NOMO-1 treated with dmso at 0.1 percent for 144 hours (cell line): ENCODE results near the gene NTF4.

Experiments
- DNase-seq: peaks from one replicate; lab custom pipeline; 2025; ENCODE audit not compliant: unreplicated experiment; lab: John Stamatoyannopoulos, UW

NTF4 gene, protein sequence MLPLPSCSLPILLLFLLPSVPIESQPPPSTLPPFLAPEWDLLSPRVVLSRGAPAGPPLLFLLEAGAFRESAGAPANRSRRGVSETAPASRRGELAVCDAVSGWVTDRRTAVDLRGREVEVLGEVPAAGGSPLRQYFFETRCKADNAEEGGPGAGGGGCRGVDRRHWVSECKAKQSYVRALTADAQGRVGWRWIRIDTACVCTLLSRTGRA

DNA sequence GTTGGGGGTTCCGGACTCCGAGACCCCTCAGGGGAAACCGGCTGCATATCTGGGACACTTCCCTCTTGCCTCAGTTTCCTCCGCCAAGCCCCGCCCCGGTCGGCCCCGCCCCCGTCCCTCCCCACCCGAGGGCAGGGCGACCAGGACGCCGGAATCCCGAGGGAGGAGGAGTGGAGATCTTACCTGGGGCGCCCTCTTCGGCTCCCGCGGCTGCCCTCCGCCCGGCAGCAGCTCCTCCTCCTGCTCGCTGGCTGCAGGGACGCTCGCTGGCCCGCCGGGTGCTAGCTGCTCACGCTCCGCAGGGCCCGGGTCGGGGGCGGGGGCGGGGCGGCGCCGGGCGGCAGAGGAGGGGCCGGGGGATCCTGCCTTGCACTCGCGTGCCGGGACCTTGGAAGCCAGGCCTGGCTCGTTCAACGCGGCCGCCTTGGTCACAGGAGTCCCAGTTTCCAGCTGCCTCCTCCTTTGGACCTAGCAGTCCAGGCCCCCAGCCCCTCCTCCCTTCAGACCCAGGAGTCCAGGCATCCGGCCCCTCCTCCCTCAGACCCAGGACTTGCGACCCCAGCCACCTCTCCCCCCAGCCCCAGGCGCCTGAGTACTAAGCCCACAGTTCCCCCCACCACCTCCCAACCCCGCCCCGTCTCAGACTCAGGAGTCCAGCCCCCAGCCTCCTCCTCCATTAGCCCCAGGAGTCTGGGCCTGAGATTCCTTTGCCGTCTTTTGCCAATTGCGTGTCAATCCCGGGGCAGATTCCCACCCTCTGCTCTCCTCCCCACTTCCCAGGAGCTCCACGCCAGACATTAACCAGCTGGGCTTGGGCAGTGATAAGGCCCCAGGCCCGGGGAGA is at the start of gene NTF4:
Gene NTF4, minus strand, starts transcription at position 51 of the 844 bp plus-strand sequence. CDS start 2,821 bp downstream, outside the sequence.
- no peak for DNase-seq

DNA sequence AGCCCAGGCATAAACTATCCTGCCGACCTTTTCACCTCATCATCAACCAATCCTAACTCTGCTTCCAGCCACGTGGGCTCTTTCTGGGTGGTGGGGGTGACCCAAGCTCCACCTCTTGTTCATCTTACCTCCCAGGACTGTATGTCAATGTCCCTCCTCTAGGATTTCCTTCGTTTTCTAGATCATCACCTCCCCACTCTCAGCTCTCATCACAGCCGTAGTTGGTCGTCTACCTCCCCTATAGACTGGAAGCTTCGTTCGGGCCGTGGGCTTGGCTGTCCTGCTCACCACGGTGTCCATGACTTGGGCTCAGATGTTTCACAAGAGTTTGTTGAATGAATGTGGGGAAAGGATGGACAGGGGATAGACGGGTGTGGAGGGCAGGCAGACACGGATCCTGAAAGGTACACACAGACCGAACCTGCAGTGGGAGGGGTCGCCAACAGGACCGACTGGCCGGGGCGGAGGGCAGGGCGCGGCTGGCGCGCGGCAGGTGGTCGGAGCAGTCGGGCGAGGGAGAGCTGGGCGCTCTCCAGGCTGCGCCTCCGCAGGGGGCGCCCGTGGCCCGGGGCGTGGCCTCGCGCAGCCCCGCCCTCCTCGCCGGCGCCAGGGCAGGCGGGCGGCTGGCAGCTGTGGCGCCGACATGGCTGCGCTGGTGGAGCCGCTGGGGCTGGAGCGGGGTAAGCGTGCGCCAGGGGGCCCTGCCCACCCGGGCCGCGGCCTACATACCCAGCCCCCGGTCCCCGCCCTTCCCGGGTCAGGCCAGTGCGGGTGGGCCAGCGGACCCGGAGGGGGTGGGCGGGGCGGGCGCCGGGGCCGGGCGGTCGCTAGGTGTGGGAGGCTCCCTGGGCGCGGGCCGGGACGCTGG is 49.4 kb upstream of the NTF4 start, which contains the start of gene LIN7B:
Gene LIN7B, plus strand, starts transcription at position 609 of the 868 bp plus-strand sequence. Its CDS starts 35 bp downstream, at position 644.
- DNase-seq, result peak; percentile 52

DNA sequence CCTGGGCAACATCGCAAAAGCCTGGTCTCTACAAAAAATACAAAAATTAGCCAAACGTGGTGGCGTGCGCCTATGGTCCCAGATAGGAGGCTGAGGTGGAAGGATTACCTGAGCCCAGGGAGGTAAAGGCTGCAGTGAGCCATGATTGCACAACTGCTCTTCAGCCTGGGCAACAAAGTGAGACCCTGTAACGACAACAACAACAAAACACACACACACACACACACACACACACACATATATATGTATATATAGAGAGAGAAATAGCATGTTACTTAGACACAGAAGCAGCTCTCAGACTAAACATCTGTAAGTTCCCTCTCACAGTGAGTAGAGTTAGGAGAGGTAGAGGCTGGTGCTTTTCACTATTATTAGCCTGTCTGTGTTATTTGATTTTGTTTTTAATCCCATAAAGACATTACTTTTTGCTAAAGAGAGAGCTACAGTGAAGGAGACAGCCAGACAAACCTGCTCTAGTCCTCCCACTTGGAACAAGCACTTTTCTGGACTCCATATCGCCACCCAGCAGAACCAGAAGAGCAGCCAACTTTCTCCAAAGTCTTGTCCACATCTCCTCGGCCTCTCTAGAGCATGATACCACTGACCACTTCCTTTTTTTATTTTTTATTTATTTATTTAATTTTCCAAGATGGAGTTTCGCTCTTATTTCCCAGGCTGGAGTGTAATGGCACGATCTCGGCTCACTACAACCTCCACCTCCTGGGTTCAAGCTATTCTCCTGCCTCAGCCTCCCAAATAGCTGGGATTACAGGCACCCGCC is 46.8 kb upstream of the NTF4 start:
- no peak for DNase-seq

DNA sequence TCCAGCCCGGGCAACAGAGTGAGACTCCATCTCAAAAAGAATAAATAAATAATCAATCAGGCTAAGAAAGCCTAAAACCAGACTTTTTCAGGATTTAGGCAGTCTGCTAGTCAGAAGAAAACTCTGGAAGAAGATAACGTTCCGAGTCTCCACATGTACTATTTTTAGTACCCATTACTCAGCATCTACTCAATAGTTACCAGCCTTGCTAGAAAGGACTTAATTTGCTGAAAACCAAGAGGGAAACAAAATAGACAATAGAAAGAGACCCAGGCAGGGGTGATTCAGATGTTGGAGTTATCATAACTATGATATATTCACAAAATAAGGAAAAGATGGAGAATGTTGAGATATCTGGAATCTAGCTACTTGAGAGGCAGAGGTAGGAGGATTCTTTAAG is 45.9 kb upstream of the NTF4 start:
- no peak for DNase-seq

DNA sequence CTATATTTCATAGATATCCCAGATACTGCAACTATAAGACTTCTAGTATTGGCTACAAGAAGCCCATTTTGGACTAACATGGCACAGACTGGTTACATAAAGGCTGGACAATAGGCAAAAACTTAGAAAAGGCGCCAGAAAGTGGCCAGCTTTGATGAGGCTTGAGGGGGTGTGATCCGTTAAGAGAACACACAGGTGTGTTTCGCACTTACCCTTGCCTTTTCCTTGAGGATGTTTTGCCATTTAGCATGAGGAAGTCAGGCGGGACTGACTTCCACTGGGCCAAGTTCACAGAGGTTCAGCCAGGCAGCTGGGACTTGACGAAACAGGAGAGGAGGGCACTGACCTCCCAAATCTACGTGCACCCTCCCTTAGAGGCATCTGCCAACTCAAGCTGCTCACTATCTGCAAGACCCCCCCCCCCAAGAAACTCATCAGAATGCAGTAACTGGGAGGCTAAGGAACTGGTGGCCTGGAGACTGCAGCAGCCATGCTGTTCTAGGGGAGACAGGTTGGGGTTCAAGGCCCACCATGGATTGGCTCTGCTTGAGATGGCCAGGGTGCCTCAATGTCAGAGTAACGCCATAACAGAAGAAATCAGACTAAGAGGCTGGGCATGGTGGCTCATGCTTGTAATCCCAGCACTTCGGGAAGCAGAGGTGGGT is 45.1 kb upstream of the NTF4 start:
- DNase-seq, result no peak

DNA sequence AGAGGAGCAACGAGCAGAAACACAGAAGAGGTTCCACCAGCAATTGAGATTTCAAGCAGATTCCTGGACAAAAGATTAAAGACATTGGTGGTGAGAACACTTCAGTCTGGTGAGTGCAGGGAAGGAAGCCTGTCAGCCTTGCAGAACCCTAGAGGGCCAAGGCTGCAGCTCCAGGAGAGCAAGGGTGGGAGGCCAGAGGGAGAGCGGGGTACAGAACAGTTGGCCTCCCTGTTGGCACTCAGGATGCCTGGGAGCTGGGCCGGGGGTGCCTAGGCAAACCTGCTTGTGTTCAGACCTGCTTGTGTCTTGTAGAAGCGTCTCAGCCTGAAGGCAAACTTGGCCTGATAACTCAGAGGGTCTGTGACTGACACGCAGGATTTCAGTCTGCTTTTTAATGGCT is 44.4 kb upstream of the NTF4 start:
- DNase-seq, result no peak

DNA sequence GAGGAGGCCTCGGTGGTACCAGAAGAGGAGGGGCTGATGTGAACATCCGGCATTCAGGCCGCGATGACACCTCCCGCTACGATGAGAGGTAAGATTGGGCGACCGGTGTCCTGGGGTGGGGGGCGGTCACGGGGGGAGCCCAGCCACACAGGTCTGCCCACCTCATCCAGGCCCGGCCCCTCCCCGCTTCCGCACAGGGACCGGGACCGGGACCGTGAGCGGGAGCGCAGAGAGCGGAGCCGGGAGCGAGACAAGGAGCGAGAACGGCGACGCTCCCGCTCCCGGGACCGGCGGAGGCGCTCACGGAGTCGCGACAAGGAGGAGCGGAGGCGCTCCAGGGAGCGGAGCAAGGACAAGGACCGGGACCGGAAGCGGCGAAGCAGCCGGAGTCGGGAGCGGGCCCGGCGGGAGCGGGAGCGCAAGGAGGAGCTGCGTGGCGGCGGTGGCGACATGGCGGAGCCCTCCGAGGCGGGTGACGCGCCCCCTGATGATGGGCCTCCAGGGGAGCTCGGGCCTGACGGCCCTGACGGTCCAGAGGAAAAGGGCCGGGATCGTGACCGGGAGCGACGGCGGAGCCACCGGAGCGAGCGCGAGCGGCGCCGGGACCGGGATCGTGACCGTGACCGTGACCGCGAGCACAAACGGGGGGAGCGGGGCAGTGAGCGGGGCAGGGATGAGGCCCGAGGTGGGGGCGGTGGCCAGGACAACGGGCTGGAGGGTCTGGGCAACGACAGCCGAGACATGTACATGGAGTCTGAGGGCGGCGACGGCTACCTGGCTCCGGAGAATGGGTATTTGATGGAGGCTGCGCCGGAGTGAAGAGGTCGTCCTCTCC is 43.2 kb upstream of the NTF4 start:
- no peak for DNase-seq

DNA sequence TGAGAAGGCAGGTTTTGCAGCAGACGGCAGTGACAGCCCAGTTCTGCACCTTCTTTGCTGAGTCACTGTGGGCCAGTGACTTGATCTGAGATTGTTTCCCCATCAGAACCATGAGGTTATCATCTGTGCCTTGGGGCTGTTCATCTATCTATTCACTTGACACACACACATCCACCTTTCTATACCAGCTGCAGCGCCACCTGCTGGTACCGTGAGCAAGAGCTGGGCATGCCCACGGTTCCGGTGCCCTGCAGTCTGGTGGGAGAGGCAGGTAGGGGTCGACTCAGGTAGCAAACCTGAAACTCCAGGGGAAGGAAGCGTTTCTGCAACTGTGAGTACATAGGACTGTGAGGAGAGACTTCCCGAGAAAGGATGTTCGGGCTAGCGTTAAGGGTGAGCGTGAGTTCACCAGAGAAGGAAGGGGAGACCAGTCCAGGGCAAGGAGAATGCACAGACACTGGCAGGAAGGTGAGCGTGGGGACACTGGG is 42.1 kb upstream of the NTF4 start:
- DNase-seq, result no peak

DNA sequence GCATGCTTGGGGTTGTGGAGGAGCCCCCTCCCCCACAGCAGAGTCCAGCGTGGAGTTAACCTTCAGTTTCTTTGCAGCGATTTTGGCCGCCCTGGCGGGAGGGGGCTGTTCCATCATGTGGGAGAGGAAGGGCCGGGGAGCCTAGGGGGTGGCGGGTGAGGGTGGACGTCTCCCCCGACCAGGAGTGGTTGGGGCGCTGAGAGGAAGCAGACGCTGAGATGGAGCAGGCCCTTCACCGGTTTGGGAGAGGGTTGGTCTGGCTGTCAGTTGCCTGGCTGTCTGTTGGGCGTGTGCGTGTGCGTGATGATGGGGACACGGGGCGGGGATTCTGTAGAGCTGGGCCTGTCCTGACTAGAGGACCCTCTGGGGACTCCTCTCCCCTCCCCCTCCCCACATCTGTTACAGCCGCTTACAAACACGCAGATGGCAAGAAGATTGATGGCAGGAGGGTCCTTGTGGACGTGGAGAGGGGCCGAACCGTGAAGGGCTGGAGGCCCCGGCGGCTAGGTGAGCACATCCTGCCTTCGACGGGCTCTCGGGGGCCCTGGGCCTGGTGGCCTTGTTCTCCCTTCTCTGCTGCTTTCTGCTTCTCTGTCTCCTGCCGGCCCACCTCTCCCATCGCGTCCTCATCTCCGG is 39.7 kb upstream of the NTF4 start:
- DNase-seq, result no peak

DNA sequence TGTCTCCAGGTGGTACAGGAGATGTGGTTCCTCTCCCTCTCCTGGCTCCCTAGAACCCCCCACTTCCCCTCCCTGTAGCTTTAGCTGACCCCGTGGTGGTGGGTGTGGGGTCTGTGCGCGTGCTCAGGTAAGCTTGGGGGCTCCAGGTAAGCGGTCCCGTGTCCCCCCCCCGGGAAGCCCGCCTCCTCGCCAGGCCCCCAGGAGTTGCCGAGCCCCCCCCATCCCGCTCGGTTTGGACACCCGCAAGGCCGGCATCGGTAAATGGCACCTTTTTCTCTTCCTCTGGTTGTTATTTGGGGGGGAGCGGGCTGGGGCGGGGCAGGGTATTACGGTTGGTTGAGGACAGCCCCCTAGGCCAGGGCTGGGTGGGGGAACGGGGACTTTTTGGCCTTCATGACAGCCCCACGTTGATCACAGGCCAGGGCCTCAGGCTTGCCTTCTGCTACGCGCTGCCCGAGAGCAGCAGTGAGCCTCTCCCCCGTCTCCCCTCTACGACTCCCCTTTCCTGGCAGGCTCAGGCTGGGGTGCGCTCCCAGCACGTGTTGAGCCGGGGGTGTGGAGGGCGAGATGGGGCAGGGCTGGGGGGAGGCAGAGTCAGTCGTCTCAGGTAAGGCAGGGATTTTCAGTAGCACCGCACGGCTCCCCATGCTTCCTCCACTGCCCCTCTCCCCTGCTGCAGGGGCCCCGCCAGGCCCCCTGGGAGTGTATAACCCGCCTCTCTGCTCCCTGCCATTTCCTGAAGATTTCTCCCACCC is 38.9 kb upstream of the NTF4 start:
- DNase-seq, result no peak

DNA sequence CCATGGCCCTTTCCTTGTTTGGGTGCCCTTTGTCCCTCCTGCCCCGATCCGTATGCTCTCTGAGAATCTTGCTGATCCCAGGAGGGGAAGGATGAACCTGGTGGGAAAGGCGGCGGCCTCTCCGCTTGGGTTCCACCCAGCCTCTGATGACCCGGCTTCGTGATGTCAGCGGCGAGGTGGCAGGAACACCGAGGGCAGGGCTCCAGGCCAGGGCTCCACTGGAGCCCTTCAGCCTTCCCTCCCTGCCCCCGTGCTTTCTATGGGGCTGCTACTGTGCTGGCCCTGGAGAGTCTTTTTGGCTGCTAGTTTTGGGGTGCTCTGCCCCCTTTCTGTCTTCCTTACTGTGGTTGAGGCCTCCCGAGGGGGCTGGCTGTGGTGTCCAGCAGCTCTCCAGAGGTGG is 37.7 kb upstream of the NTF4 start:
- DNase-seq, result no peak

DNA sequence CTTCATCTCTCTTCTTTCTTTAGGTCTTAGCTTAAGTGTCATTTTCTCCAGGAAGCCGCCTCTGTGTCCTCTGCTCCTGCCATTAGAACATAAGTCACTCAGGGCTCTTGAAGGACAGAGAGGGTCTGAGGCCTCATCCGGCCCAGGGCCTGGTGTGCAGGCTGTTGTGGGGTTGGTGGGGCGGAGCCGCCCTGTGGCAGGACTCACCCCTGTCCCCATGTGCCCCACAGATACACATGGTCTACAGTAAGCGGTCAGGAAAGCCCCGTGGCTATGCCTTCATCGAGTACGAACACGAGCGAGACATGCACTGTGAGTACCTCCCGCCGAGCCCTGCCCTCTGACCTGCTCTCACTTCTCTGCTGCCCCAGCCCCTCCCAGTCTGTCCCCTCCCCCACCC is 36.5 kb upstream of the NTF4 start:
- DNase-seq, result no peak

DNA sequence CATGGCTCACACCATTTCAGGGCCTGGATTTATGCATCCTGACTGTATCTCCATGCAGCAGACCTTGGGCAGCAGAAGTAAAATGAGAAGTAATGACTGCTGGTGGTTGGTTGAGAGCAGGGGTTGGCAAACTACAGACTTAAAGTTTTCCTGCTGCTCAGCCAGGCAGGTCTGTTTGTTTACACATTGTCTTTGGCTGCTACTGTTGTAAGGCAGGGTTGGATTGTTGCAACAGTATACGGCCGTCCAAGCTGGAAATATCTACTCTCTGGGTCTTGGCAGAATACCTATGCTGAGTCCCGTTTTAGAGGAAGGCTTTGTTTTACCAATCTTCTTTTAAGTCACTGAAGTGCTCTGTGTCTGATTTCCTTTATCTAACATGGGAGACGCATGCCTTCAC is 34.2 kb upstream of the NTF4 start:
- no peak for DNase-seq

DNA sequence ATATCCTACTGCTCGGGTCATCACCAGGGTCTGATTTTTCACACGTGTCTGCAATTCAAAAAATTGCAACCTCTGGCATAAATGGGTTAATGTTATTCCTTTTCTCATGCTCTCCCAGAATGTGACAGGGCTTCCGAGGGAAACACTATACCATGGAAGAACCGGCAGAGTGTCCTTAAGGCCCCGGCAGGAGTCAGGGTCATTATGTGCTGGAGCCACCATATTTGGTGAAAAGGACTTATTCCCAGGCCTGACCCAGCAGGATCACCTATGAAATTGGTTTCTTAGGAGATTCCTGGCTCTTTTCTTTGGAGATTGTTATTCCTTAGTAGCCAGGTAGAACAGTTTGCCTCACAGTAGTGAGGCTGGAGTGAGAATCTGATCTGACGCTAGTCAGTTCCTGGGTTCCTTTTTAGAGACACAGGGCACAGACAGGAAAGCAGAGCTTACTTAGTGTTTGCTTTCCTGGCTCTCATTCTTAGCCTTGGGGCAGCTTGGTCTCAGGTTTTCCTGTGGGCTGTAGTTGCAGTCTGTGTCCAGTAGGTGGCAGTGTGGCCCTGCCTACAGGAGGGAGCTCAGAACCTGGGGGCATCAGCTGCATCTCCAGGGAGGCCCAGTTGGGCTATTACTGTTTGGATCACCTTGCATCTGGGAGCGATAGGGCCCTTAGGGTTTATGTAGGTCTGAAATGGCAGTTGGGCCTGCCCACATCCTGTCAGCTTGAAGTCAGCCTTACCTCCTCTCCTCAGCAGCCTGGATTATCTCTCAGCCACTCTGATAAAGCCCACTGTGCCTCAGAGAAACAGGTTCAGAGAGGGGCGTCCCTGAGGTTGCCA is 33.1 kb upstream of the NTF4 start:
- peak; percentile 58 for DNase-seq

DNA sequence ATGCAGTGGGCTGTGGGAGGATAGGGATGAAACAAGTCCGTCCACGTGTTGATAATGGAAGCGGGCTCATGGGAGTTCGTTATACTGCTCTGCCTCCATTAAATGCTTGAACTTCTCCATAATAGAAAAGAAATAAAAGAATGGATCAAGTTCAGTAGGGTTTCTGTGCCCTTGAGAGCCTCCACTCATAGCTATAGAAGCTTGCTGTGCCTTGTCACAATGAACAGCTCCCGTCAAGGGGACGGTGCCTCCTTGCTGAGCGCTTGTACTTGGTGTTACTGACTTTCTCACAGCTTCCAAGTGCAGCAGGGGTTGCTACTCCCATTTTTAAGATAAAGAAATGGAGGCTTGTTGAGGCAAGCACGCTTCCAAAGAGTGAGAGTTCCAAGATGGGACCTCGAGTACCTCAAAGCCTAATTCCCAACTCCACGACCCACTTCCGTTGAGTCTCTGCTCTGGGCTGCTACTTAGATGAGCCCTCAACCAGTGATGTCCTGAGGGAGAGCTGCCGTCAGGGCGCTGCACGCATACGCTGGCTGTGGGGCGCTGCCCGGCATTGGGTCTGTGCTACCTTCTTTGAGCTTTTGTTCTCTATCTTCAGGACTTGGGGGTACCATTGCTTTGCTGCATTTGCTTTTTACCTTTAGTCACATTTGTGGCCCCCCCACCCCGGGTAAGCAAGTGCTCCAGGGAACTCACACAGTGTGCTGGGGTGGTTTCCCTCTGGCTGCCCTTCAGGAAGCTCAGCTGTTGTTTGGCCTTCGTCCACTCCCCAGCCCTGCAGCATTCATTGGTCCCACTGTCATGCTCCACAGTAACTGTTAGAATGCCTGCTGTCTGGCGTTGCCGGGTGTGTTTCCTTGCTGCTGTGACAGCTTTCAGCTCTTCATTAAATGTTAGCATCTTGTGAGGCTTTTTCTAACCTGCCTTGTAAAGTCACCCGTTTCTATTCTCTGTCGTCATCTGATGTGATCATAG is 30.2 kb upstream of the NTF4 start:
- no peak for DNase-seq

DNA sequence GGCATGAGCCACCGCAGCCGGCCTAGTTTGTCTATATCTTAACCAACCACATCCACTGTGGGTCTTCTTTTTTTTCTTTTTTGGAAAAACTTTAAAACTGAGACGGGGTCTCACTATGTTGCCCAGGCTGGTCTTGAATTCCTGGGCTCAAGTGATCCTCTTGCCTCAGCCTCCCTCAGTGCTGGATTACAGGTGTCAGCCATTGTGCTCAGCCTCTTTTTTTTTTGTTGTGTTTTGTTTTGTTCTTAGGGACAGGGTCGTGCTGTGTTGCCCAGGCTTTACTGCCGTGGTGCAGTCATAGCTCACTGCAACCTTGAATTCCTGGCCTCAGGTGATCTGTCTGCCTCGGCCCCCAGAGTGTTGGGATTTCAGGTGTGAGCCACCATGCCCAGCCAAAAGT is 28.1 kb upstream of the NTF4 start:
- DNase-seq, result no peak
